Cardiac fibroblast (primary cell): ENCODE data around the gene FYB1.

Source experiments
- DNase-seq, 2 donors: peaks; one replicate each; pipeline versions ENCODE4 v3.0.0 to v3.0.0-alpha.2; 2010; ENCODE audit warnings: low read depth in 2 of 2
- H3K4me3 ChIP-seq, 2 donors: replicated peaks in 1 of 2; 1 replicate in 1 of 2; 2 replicates in 1 of 2; pipeline ENCODE4 v1.5.1; 2011; ENCODE audit warnings: low read depth in 2 of 2, low read length in 2 of 2, mild to moderate bottlenecking in 2 of 2, moderate library complexity in 1 of 2
- CTCF ChIP-seq: IDR thresholded peaks from one replicate; pipeline ENCODE4 v1.5.1; 2011; ENCODE audit warnings: low read depth, mild to moderate bottlenecking, low read length, inconsistent platforms

FYB1 gene

DNA sequence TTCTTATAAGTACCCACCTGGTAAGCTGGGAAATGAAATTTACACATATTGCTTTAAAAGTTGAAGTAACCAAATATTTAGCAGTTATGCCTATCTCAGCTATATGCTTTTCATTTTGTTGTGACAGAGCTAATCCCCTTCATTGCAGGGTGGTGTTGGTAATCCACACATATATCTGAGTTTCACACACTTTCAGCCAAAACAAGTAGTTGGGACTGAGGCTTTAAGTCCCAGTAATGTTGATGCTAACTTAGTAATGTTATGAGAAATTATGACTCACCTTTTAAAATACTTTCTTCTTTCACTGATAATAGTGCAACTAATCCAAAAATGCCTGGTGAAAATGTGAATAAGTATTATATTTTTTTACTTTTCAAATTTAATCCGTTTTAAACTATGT, 126.0 kb downstream of the FYB1 start:
- no peak overlapping the region for H3K4me3 ChIP-seq
- TF ChIP-seq CTCF = no peak
- peak; percentile 15 to 59 for DNase-seq

GRCh38 chr5:39092581-39093351, 126.6 kb downstream of the FYB1 start:
- no peak for TF ChIP-seq CTCF
- peak; percentile 10 to 59 for DNase-seq
- H3K4me3 ChIP-seq = no peak overlapping the region

- H3K4me3 ChIP-seq = no peak overlapping the region
- DNase-seq = no peak
- no peak for TF ChIP-seq CTCF
These were observed 127.3 kb downstream of the FYB1 start for GRCh38 chr5:39091940-39092580.

DNA sequence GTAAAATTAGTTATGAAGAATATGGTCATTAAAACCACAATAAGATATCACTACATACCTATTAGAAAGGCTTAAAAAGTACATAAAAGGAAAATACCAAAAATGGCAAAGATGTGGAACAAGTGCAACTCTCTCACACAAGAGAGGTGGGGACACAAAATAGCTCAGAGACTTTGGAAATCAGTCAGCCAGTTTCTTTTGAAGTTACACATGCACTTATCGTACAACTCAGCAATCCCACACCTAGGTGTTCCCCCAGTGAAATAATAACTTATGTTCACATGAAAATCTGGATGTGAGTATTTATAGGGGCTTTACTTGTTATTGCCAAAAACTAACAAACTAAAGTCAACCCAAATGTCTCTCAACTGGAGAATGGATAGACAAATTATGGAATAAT, 135.4 kb downstream of the FYB1 start:
- TF ChIP-seq CTCF = no peak
- H3K4me3 ChIP-seq = no peak overlapping the region
- DNase-seq = no peak

GRCh38 chr5:39082995-39083394, 136.4 kb downstream of the FYB1 start:
- DNase-seq = no peak
- TF ChIP-seq CTCF = no peak
- H3K4me3 ChIP-seq = no peak overlapping the region

DNA sequence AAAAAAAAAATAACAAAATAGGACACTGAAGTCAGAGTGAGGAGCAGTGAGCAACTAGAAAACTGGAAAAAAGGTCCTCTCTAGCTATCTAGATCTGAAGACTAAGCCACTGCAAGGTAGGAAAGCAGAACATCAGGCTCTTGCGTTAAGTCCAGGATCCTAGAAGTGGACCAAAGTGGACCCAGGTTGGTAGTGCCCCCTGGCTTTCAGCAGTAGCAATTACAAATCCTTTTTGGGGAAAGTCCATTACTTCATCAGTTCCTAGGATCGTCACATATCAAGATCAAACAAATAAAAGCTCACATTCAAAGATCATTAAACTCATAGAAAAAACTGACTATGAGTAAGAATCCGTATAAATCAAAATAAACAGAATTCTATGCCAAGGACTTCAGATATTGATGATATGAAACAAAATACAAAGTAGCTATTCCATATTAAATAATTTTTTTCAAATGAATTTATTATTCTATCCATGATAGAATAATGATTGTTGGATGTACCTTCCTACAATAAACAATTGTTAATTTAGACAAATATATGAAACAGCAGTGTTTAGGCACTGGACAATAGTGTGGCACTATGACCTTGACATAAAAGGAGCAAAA, 138.7 kb downstream of the FYB1 start:
- no peak overlapping the region for H3K4me3 ChIP-seq
- TF ChIP-seq CTCF = peak; percentile 90
- peak; percentile 86 to 88 for DNase-seq
